ENCODE measurements around the gene MBTPS1.
"Not testable (repeated sequence)": the region's sequence is repeated elsewhere in the genome, so short reads cannot be mapped to it uniquely, and the experiment has no call there.

DNA sequence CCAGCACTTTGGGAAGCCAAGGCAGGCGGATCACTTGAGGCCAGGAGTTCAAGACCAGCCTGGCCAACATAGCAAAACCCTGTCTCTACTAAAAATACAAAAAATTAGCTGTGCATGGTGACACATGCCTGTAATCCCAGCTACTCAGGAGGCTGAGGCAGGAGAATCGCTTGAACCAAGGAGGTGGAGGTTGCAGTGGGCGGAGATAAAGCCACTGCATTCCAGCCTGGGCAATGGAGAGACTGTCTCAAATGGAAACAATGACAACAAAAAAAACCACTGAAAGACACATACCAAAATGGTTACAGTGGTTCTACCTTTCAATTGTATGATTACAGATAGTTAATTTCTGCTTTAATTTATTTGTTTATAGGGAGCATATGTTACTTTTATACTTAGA is 4.8 kb downstream of the MBTPS1 start:
- not testable (repeated sequence) for TF ChIP-seq CEBPB (IDR thresholded peaks at IDR 0.05); HDAC2 (IDR thresholded peaks at IDR 0.05); CBX8 (IDR thresholded peaks at IDR 0.05); POLR2A (IDR thresholded peaks at IDR 0.05; ENCODE audit: low read length); RNF2 (IDR thresholded peaks at IDR 0.05; ENCODE audit: borderline replicate concordance, low read depth); EP300 (IDR thresholded peaks at IDR 0.05); MYC (IDR thresholded peaks at IDR 0.05; ENCODE audit: borderline replicate concordance, low read length); SREBF2 (IDR thresholded peaks at IDR 0.05); CHD4 (IDR thresholded peaks at IDR 0.05; ENCODE audit: borderline replicate concordance)
- TF ChIP-seq, protein P1, sequence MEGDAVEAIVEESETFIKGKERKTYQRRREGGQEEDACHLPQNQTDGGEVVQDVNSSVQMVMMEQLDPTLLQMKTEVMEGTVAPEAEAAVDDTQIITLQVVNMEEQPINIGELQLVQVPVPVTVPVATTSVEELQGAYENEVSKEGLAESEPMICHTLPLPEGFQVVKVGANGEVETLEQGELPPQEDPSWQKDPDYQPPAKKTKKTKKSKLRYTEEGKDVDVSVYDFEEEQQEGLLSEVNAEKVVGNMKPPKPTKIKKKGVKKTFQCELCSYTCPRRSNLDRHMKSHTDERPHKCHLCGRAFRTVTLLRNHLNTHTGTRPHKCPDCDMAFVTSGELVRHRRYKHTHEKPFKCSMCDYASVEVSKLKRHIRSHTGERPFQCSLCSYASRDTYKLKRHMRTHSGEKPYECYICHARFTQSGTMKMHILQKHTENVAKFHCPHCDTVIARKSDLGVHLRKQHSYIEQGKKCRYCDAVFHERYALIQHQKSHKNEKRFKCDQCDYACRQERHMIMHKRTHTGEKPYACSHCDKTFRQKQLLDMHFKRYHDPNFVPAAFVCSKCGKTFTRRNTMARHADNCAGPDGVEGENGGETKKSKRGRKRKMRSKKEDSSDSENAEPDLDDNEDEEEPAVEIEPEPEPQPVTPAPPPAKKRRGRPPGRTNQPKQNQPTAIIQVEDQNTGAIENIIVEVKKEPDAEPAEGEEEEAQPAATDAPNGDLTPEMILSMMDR (IDR thresholded peaks at IDR 0.05), result not testable (repeated sequence)
